Measurements from ENCODE around the gene PDE6G. TPM values are rescaled to one million over a fixed set of nuclear protein-coding genes. Genes with fewer than 3 reads are reported as not detected.

The PDE6G gene
- total and polyA plus RNA-seq, 2 of the 8 experiments (the other 6 are each of a cell fraction or from before 2014, with no cell fraction given): 5.8 to 12.9 TPM

DNA sequence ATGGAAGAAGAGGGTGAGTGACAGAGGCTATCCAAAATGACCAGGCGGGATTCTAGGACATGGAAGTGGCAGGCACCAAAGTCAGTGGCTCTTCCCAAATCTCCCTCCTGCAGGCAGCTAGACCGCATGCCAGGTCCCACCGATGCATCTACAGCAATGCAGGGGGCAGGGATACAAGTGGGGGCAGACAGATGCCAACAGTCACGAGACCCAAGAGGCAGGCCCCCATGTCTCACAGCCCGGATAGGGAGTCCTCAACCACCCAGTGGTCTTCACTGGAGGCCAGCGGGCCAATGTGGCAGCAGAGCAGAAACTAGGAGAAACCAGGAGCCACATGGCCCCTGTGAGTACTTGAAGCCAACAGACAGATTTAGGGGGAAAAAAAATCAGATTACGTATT, 39.5 kb downstream of the PDE6G start:
- Histone ChIP-seq H3K79me1 (ENCODE audit: low read depth, low read length) (peaks cover 22% of the 10 kb centered on the region), H3K9ac (replicated peaks in 1 of 4; ENCODE audit: extremely low read depth in 1 of 4, low read depth in 3 of 4, low read length in 3 of 4) (no peak overlapping the region), H3K4me2 (ENCODE audit: insufficient read depth in 1 of 2, low read depth in 2 of 2, low read length in 2 of 2) (no peak overlapping the region), H2BK15ac (ENCODE audit: low read length) (no peak overlapping the region), H3K27ac (ENCODE audit: low read depth, low read length) (no peak overlapping the region), H2BK5ac (ENCODE audit: low read depth, low read length) (no peak overlapping the region), H4K8ac (ENCODE audit: extremely low read depth, insufficient read depth, low read length) (no peak overlapping the region), H3K4me1 (replicated peaks in 1 of 4; ENCODE audit: control insufficient read depth in 3 of 4, insufficient read depth in 4 of 4, low read length in 3 of 4) (no peaks in the 10 kb centered on the region), H3K23me2 (ENCODE audit: low read depth, low read length) (no peaks in the 10 kb centered on the region), H2AFZ (ENCODE audit: low read length) (no peak overlapping the region), H3K36me3 (ENCODE audit: control insufficient read depth in 2 of 4, insufficient read depth in 4 of 4, low read length in 3 of 4) (peaks cover 27 to 59% (median 44%) of the 10 kb centered on the region in 4 experiments), H3K27me3 (replicated peaks in 1 of 4; ENCODE audit: control insufficient read depth in 3 of 4, extremely low read depth in 1 of 4, insufficient read depth in 3 of 4, low read length in 3 of 4) (no peaks in the 10 kb centered on the region), H3K9me3 (ENCODE audit: insufficient read depth in 2 of 2, low read depth in 1 of 2, low read length in 1 of 2) (no peaks in the 10 kb centered on the region; a peak in 1 of 4 replicates), H3K4me3 (ENCODE audit: extremely low read depth in 1 of 4, insufficient read depth in 2 of 4, low read depth in 3 of 4, low read length in 4 of 4) (no peak overlapping the region), H2BK120ac (replicated peaks; ENCODE audit: low read depth, low read length) (no peak overlapping the region), H3K4ac (replicated peaks; ENCODE audit: insufficient read length, low read depth, low read length) (no peak overlapping the region), H3K23ac (ENCODE audit: insufficient read length) (no peak overlapping the region), H3K79me2 (ENCODE audit: control insufficient read depth in 1 of 2, insufficient read depth in 2 of 2, low read length in 2 of 2) (peaks cover 4 to 32% of the 10 kb centered on the region in 2 experiments; a peak in 3 of 4 replicates), H4K91ac (replicated peaks; ENCODE audit: insufficient read length, low read length) (no peak overlapping the region), H2BK12ac (ENCODE audit: low read depth, low read length) (no peak overlapping the region), H3K18ac (ENCODE audit: extremely low read depth, low read length) (no peak overlapping the region), H2AK5ac (ENCODE audit: low read depth, low read length) (no peak overlapping the region), H4K5ac (ENCODE audit: insufficient read length, low read depth, low read length) (no peak overlapping the region), H3K14ac (ENCODE audit: insufficient read length) (no peak overlapping the region), H2BK20ac (ENCODE audit: low read length) (no peak overlapping the region), H4K20me1 (replicated peaks in 1 of 2; ENCODE audit: control insufficient read depth in 1 of 2, insufficient read depth in 2 of 2, low read length in 2 of 2) (peaks cover 6 to 23% of the 10 kb centered on the region in 2 experiments), H3K56ac (replicated peaks; ENCODE audit: insufficient read length, low read depth, low read length) (no peak overlapping the region)
- DNase-seq (ENCODE audit: low read depth in 1 of 2, low spot score in 2 of 2): no peak
- no peak for FAIRE-seq
- ChIA-PET POLR2A (ENCODE audit: partially characterized antibody) (no interaction called here), CTCF (ENCODE audit: partially characterized antibody) (no interaction called here)
- TF ChIP-seq KDM4A (IDR thresholded peaks at IDR 0.05; ENCODE audit: low read depth, low read length, severe bottlenecking) (no peak), POLR2A (IDR thresholded peaks at IDR 0.05; ENCODE audit: control extremely low read depth in 1 of 2, low read depth in 2 of 2, low read length in 2 of 2) (no peak), EP300 (IDR thresholded peaks at IDR 0.05; ENCODE audit: borderline replicate concordance in 1 of 2, low read depth in 2 of 2, low read length in 2 of 2) (no peak), CEBPB (IDR thresholded peaks at IDR 0.05; ENCODE audit: low read depth, low read length) (no peak), MAFK (IDR thresholded peaks at IDR 0.05; ENCODE audit: low read depth, low read length) (no peak), CHD2 (IDR thresholded peaks at IDR 0.05; ENCODE audit: low read length) (no peak)
- 93% methylated on average over 7 of the region's 7 CpGs; no CpG with 5 or more reads in 1 of the 2 experiments for whole genome bisulfite sequencing, 2 experiments (ENCODE audit: extremely low coverage in 1 of 2, insufficient coverage in 1 of 2, insufficient read length in 1 of 2, insufficient replicate concordance in 2 of 2, low coverage in 1 of 2, low lambda C conversion rate in 2 of 2, missing lambda C conversion rate in 1 of 2)

All from H1 (cell line).